A549 treated with CORT108297 at 1 μM for 4 hours (cell line): Measurements from ENCODE around the gene ACP2. TPM values are rescaled to one million over a fixed set of nuclear protein-coding genes. Genes with fewer than 3 reads are reported as not detected.

Experiments
- total RNA-seq: library from RNA; stranded (reverse); fragments of 200-300 nt; extraction: Qiagen RNA extraction; gene quantifications from 5 replicates; pipeline ENCODE4 v1.2.3, GENCODE V29; 2022

Gene ACP2, protein sequence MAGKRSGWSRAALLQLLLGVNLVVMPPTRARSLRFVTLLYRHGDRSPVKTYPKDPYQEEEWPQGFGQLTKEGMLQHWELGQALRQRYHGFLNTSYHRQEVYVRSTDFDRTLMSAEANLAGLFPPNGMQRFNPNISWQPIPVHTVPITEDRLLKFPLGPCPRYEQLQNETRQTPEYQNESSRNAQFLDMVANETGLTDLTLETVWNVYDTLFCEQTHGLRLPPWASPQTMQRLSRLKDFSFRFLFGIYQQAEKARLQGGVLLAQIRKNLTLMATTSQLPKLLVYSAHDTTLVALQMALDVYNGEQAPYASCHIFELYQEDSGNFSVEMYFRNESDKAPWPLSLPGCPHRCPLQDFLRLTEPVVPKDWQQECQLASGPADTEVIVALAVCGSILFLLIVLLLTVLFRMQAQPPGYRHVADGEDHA
- total RNA-seq, result 22.1 to 36.1 TPM (median 24.3 TPM) in 5 replicates

DNA sequence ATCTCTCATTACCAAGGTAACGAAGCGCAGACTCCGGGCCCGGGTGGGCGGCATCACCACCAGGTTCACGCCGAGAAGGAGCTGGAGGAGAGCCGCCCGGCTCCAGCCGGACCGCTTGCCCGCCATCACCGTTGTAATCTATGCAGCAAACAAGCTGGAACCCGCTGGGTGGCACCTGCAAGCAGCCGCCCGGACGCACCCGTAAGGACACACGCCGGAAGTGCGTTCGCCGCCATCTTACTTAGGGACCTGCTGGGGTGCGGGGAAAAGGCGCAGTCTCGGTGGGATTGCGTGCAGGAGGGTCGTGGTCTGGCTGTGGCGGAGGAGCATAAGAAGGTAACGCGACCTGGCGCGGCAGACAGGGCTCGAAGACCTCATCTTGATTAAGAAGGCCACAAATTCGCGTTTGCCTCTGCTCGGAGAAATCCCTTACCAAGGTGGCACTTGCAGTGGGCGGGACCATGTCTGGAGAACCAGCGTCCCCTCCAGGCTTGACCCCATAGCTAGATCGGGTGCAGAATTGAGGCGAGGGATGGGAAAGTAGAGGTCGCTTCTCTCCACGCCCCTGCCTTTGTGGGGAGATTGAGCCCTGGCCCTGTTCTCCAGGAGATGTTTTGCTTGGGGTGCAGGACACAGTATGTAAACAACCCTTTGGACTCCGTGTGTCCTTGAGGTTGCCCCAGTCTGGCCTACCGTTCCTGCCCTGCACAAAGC is at the start of gene ACP2:
Gene ACP2, minus strand, starts transcription at position 151 of the 714 bp plus-strand sequence. Its CDS starts 25 bp downstream, at position 126.

DNA sequence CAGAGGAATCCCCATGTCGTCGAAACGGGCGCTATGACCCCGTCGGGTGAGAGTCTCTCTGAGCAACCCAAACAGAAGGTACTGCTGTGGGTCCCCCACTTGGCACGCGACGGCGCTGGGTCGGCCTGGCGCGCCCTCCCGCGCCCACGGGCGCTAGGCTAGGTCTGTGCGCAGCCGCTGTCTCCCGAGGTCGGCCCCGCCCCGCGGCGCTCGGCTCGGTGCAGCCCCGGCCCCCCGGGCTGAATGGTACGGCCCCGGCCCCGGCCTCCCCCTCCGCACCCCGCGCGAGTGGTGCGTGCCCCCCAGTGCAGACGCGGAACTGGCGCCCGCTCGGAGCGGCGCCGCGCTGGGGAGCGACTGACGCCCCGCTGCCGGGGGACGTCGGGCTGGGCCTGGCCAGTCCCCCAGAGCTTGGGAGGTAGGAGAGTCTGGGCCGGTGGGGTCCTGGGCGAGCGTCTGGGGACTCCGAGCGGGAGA is 21.3 kb upstream of the ACP2 start, which contains the start of gene MADD:
Gene MADD, plus strand, starts transcription at position 305 of the 477 bp plus-strand sequence.

DNA sequence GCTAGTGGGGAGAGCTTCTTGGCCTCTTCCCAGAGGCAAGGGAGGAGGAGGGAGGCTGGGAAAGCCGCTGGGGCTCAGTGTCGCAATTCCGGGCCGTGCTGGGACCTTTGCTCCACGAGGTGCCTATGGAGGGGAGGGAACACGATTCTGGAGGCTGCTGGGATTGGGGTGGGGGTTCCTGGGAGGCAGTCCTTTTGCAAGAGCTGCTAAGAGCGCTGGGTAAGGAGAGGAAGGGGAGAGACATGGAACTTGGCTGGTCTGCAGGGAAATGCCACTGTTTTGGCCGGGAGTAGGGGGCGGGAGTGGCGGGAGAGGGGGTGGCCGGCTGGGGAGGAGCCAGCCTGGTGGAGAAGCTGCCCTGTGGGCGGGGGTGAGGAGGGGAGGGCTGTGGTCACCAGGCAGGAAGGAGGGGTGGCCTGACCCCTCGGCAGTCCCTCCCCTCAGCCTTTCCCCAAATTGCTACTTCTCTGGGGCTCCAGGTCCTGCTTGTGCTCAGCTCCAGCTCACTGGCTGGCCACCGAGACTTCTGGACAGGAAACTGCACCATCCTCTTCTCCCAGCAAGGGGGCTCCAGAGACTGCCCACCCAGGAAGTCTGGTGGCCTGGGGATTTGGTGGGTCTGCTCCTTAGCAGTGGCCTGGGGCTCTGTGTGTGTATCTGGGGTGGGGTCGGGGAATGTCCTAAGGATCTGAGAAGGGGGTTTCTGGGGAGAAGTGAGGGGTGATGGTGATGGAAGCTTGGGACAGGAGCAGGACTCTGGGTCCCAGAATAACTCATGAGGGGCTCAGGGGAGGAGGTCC is 9.1 kb upstream of the ACP2 start, which contains the start of gene NR1H3:
Gene NR1H3, plus strand, starts transcription at position 480 of the 800 bp plus-strand sequence. CDS start 1,221 bp downstream, outside the sequence.

Other genes with a start within 250 kb of the ACP2 start
- 26.3 to 36.7 TPM (median 28.5 TPM) in 5 replicates for gene ARFGAP2, start 71.9 kb downstream of the ACP2 start, total RNA-seq
- 26.1 to 35.8 TPM (median 31.9 TPM) in 5 replicates for gene PACSIN3, start 62.4 kb downstream of the ACP2 start, total RNA-seq
- 81.2 to 94.6 TPM (median 86.0 TPM) in 5 replicates for gene DDB2, start 33.8 kb downstream of the ACP2 start, total RNA-seq
- gene NR1H3, start 9.2 kb upstream of the ACP2 start, total RNA-seq, result 7.4 to 14.3 TPM (median 12.2 TPM) in 5 replicates
- gene MADD, start 21.3 kb upstream of the ACP2 start, total RNA-seq, result 22.0 to 24.2 TPM (median 23.5 TPM) in 5 replicates
- gene MYBPC3, start 103.9 kb upstream of the ACP2 start, total RNA-seq, result 0.07 to 0.09 TPM (median 0.07 TPM) in 5 replicates
- gene SPI1, start 129.7 kb upstream of the ACP2 start, total RNA-seq, result 0.10 to 0.16 TPM in 2 of 5 replicates, not detected in the others
- gene SLC39A13, start 159.8 kb upstream of the ACP2 start, total RNA-seq, result 43.5 to 61.4 TPM (median 54.9 TPM) in 5 replicates
- 189 to 265 TPM (median 196 TPM) in 5 replicates for gene PSMC3, start 177.6 kb upstream of the ACP2 start, total RNA-seq
- gene RAPSN, start 200.3 kb upstream of the ACP2 start, total RNA-seq, result 0.11 to 0.34 TPM (median 0.13 TPM) in 3 of 5 replicates, not detected in the others